GM21528 (cell line): ENCODE results near the gene PDE3A.

Experiments
- ATAC-seq: cut with Tn5 transposase; IDR thresholded peaks from one replicate; pipeline ENCODE4 v1.9.1; 2021; ENCODE audit warnings: mild to moderate bottlenecking, moderate library complexity; ENCODE audit not compliant: unreplicated experiment, low FRiP score

Gene PDE3A

DNA sequence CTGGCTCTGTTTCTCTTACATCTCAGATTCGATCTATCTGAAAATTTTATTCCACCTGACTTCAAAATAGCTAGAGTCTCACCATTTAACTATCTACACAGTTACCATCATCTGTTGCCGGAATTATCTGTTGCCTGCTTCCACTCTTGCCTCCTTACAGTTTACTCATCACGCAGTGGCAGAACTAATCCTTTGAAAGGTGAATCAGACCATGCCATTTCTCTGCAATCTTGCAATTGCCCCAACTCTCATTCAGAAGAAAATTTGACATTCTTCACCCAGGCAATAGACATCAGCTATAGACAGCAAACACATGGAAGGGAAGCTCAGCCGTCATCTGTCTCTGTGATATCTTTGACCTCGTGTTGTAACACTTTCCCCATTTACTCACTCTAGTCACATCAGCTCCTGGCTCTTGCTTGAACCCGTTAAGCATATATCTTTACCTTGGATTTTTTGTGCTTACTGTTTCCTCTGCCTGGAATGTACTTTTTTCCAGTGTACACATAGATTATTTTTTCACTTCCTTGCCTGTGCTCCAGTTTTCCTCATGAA lies 85.5 kb downstream of the PDE3A start:
- no peak for ATAC-seq

DNA sequence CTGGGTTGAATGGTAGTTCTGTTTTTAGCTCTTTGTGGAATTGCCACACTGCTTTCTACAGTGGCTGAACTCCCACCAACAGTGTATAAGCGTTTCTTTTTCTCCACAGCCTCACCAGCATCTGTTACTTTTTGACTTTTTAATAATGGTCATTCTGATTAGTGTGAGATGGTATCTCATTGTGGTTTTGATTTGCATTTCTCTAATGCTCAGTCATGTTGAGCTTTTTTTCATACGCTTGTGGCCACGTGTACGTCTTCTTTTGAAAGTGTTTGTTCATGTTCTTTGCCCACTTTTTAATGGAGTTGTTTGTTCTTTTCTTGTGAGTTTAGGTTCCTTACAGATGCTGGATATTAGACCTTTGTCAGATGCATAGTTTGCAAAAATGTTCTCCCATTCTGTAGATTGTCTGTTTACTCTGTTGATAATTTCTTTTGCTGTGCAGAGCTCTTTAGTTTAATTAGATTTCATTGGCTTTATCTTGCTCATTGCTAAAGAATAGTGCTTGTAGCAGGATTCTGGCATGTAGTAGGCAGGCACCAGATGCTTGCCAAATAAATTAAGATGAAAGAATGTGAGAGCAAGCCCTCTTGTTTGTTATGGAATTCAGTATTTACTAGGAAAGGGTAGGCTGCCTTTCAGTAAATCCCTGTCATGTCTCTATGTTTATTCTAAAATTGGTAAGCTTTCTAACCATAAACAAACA lies 86.8 kb downstream of the PDE3A start:
- ATAC-seq = no peak

DNA sequence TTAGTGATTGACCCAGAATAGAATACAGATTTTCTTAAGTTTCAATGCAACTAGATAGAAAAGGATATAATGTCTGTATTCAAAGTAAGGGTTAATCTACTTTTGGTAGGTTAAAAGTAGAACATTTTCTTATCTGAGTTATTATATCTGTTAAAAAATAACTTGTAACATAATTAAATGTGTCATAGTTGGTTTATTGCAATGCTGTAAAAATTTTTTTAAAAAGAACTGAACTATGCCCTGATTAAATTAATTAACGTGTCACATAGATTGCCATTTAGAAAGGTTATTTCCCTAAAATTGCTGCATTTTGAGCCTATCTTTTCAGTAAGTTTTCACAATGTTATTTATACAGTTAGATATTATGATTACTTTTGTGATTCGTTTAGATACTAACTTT lies 89.2 kb downstream of the PDE3A start:
- no peak for ATAC-seq

DNA sequence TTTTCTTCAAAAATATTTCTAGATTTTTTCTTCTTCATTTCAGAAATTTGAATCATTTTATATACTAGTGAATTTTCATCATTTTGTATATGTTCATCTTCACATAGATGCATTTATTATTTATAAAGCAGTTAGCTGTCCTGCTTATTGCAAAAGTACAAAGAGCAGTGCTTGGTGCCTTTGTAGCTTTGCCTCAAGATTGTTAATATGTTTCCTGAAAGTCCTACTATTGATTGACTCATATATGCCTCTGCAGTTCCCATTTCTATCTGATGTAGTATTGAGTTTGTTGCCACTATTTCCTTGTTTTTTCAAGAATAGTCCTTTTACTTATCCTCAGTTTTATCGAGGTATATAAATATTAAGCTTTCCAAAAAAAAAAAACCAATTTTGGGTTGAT lies 89.7 kb downstream of the PDE3A start:
- no peak for ATAC-seq

DNA sequence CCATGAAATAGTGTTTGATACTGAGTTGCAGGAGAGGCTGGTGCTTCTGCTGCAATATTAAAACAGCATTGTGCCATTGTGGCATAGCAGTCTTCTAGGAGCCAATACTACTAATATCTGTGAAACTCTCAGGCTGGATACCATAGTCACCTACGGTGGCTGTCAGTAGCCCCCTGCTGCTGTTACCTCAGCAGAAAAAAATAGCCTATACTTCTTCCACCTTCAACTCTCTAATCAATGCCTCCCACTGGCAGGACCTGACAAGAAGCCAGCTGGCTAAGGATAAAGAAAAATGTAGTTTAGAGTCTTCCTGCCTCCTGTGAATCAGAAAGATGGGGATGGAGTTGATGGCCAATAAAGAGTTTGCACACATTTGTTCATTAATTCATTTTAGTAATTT lies 91.6 kb downstream of the PDE3A start:
- no peak for ATAC-seq

DNA sequence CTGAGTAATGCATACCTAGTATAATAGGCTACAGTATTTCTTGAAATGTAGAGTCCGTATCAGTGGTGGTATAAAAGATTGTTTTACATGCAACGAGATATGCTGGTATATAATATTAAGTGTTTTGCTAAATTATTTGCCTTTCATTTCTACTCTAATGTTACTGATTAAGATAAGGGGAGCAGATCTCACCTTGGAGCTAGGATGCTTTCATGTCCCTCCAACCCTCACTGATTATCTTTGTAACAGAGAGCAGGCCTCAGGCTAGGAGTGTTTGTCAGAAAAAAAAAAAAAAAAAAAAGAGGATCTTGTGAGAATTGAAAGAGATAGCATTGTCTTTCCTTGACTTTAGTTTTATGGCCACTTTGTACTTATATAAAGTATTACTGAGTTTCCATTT lies 92.6 kb downstream of the PDE3A start:
- ATAC-seq = no peak

DNA sequence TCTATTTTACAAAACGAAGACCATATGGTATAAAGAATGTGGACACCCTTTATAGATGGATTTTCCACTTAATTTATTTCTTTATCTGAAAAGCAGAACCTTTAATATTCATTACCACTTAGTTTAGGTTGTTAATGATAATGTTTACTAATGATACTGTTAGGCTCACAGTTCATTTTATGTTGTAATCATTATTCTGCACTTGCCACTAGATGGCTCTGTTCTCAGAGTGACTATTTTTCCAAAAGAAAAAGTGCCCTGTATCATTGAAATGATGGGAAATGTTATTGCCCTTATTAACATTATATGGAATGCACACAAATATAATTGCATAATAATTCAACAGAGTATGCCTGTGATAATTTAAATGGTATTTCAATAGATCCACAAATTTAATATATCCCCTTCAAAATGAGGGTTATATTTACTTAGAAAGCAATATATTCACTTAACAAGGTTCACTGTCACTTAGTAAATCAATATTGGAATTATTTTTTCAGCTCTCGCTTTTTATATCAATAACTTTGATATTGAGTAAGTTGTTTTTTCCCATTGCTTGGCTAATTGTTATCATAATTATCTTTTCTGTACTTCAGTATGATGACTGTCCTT lies 95.7 kb downstream of the PDE3A start:
- no peak for ATAC-seq

DNA sequence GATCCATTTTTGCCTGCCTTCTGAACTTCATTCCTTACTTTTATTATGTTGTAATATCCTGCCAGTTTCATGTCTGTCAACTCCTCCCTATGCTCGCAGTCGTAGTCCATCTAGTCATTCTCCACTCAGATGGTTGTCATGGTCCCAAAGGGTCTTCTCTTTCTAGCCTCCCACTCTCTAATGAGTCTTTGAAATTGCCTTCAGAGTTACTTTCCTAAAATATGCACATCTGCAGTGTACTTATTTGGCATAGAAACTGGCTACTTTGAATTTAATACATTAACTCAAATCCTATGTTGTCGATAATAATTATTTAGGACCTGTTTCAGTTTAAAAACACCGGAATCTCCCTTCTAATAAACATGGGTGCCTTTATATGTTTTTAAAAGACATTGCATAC lies 101.0 kb downstream of the PDE3A start:
- ATAC-seq = no peak

DNA sequence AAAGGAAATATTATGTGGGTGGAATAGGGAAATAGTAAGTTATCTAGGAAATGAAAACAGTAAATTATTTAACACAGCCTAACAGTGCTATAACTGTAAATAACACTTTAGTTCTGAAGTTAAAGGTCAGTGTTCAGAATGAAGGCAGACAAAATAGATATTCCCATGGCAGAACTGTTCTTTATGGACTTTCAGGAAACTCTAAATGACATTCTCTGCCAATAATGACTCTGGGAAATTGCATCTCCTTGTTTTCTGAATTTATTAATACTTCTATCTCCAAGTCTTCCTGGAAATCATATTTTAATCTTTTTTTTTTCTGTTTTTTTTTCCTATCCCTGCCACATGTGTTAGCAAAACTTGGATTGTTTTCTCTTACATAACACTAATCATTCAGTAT lies 101.4 kb downstream of the PDE3A start:
- no peak for ATAC-seq

DNA sequence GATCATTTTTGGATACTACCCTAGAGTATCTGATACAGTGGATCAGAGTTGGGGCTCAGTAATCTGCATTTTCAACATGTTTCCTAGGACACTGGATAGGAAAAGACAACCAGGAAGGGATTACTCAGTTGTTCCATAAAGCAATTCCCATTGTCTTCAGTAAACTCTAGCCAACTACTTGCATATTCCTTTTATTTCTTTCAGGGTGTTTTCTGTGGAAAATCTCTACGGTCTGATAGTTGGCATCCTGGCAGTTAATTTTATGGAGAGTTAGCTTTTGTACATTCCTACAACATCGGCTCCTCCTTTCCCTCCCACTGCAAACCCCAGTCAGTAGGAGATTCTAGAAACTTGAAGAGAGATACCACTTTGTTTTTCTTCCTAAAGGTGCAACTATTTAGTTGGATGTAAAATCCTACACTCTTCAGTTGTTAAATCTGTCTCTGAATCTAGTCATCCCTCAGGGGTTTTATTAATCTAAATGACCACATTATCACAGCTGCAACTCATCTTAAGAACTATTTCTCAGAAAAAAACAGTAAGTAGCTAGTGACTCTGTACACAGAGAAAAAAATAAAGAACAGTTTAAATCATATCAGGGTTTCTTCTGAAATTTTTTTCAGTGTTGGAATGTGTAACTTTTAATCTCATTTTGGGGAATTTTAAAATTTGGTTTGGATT lies 103.9 kb downstream of the PDE3A start:
- no peak for ATAC-seq

DNA sequence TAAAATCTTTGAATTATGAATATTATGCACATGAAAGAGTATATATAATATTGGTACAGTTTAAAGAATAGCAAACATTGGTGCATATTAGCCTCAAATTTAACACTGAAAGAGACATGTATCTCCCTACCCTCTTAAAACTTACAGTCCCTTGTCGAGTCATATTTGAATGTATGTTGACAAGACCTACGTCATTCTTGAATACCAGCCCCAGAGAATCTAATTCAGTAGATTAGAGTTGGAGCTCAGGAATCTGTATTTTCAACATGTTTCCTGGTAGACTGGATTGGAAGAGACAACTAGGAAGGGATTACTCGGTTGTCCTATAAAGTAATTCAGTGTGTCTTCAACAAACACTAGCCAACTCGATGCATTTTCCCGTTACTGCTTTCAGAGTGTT lies 104.8 kb downstream of the PDE3A start:
- ATAC-seq = no peak

DNA sequence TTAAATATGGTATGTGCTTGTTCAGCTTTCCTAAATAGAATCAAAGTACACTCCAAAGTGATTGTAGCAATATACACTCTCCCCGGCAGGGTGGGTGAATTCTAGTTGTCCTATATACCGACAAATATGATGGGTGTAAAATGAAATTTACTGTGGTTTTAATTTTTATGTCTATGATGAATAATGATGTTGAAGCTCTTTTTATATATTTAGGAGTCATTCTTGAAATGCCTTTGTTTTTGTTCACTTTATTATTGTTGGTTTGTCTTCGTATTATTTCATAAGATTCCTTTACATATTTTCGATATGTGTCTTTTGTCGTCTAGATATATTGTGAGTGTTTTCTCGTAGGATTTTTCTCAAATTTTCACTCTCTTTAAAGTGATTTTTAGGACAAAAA lies 105.7 kb downstream of the PDE3A start:
- ATAC-seq = no peak

DNA sequence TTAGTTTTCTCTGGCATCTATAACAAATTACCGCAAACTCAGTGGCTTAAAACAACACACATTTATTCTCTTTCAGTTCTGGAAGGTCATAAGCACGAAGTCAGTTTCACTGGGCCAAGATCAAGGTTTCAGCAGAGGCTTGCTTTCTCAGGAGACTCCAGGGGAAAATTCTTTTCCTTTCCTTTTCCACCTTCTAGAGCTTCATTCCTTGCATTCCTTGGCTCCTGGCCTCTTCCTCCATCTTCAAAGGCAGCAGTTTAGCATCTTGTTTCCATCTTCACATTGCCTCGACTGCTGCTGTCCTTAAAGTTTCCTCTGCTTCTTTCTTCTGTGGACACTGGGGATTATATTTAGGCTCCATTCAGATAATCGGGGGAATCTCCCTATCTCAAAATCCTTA lies 106.1 kb downstream of the PDE3A start:
- ATAC-seq = no peak

DNA sequence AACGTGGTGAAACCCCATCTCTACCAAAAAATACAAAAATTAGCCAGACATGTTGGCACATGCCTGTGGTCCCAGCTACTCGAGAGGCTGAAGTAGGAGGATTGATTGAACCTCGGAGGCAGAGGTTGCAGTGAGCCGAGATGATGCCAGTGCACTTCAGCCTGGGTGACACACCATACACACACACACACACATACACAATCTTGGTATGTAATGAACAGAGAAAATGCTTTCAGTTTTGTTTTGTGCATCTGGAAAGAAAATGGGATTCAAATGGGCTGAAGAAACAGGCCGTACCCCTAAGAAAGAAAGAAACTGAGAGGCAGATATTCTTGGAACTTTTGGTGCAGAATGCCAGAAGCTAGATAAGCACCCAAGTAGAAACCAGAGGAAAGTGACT lies 107.2 kb downstream of the PDE3A start:
- no peak for ATAC-seq

DNA sequence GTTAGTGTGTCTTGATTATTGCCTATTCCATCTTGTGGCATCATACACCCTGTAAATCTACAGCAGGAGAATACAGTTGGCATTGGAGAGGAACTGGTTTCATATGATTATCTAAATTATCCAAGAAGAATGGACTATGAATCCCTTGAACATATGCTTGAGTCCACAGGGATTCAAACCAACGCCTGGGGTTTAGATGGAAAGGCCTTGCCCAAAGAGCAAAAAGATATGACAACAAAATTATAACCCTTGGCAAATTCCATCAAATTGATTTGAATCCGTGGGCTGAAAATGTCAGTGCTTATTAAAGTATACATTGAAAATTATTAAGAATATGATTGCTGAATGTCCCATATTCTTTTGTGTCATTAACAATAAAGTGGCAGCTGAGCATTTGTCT lies 108.2 kb downstream of the PDE3A start:
- no peak for ATAC-seq

DNA sequence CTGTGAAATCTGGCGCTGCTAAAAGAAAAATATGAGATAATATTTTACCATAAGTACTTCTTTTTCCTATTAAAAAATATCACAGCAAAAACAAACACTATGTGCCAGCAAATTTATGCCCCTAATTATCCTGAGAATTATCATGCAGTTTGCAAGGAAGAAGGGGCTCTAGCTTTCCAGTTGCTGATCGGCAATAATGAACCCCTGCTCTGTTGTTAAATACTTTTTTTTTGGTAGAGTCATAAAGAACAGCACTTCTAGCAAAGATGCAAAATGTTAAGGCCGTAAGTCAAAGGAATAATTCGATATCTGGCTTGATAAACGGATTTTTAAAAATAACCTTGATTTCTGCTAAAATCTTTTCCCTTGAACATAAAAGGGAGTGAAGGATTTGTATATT lies 108.9 kb downstream of the PDE3A start:
- no peak for ATAC-seq

DNA sequence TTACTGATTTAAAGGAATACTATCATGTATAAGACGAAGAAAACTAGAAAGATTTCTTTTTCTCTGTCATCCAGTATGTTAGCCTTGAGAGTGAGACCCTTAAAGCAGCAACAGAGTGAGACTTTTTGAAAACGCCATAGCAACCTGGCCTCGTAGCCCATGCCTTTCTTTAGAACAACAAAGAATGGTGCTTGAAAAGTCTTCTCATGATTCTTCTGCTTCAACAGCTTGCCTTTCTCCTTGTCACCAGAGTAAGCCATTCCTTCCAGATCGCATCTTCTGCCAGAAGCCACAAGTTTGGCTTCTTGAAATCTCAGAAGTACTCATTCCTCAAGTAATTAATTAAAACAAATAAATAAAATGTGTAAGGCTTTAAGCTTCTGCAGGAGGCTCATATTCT lies 109.3 kb downstream of the PDE3A start:
- ATAC-seq = no peak

DNA sequence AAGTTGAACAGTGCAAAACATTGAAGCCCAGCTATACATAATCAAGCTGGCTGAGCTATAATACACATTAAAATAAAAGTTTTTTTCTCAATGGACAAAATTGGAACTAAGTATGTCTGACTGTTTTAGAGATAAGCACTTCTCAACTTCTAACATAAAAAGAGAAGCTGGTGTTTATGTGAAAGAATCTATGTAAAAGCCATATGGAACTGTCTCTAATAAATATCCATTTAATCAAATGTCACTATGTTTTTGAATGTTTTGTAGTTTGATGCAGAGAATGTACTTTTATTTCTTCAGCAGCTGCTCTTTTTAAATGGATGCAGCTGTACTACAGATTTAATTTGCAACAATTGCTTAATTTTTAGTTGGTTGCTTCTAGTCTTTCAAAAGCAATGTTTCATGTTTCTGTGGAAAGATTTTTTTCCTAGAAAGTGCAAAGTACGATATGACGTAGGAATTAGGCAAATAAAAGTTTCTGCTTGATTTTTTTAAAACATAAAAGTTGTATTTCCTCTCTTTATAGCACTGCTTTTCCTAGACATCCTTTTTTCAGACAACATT lies 114.2 kb downstream of the PDE3A start:
- no peak for ATAC-seq

DNA sequence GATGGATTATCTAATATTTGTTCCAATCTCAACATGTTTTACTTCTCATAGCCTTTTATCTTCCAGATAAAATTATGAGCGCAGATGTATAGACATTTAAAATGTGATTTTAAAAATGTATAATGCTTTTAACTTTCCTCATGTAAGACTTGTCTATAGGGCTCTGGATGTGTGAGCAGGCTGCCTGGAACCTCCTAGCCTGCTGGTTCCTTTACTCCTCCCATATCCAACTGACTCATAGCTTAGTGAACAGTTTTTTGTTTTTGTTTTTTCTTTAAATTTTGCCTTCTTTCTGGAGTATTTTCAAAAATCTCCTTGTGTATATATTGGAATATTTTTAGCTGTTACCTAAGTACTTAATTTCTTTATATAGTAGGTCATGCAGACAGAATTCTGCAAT lies 115.4 kb downstream of the PDE3A start:
- ATAC-seq = no peak

DNA sequence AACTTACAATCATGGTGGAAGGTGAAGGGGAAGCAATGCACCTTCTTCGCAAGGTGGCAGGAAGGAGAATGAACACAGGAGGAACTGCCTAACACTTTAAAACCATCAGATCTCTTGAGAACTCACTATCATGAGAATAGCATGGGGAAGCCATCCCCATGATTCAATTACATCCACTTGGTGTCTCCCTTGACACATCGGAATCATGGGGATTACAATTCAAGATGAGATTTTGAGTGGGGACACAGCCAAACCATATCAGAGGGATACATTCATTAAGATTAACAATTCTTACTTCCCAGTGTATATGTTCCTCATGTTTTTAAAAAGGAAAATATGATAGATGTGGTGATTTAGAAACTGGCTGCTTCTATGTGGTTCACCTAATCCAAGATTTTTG lies 117.9 kb downstream of the PDE3A start:
- ATAC-seq = no peak

DNA sequence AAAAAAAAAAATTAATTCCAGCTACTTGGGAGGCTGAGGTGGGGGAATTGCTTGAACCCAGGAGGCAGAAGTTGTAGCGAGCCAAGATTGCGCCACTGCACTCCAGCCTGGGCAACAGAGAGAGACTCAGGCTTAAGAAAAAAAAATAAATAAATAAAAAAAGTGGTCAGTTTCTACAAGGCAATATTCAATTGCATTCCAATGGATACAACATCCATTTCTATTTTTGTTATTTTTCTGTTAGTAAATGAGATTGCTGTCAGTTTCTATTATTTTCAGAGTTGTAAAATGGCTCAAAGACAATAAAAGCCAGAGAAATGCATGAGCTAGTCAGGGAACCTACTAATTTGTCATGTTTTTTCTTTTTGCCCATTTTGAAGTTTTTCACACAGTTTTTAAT lies 119.2 kb downstream of the PDE3A start:
- no peak for ATAC-seq
